Tibial nerve (tissue), 4 donors: ENCODE measurements around the gene ODR4. TPM values are rescaled to one million over a fixed set of nuclear protein-coding genes. Genes with fewer than 3 reads are reported as not detected.
"Not testable (repeated sequence)": the region's sequence is repeated elsewhere in the genome, so short reads cannot be mapped to it uniquely, and the experiment has no call there.

Source experiments
- DNase-seq, 2 donors: peaks; one replicate each; pipeline ENCODE4 v3.0.0-alpha.2; 2019; ENCODE audit warnings: low spot score in 2 of 2
- H3K27ac ChIP-seq, 4 donors: fragments of 200-600 bp; sonication (generic) in 3 of 4; one replicate each; pipeline ENCODE4 v1.5.1; 2017 to 2019; ENCODE audit warnings: mild to moderate bottlenecking in 1 of 4
- H3K27me3 ChIP-seq, 2 donors: fragments of 200-600 bp; sonication (generic) in 1 of 2; one replicate each; pipeline versions ENCODE4 v1.5.1 to v1.6.0; 2017 to 2019
- H3K36me3 ChIP-seq, 3 donors: fragments of 200-600 bp; sonication (generic); one replicate each; pipeline ENCODE4 v1.5.1; 2018 to 2019
- H3K4me1 ChIP-seq, 4 donors: fragments of 200-600 bp; sonication (generic) in 3 of 4; one replicate each; pipeline ENCODE4 v1.5.1; 2017 to 2019
- H3K4me3 ChIP-seq, 4 donors: fragments of 200-600 bp; sonication (generic) in 3 of 4; one replicate each; pipeline ENCODE4 v1.5.1; 2017 to 2019; ENCODE audit warnings: mild to moderate bottlenecking in 1 of 4, moderate library complexity in 1 of 4
- H3K9me3 ChIP-seq, 4 donors: fragments of 200-600 bp; sonication (generic) in 3 of 4; one replicate each; pipeline ENCODE4 v1.5.1; 2017 to 2019
- CTCF ChIP-seq, 5 experiments: fragments of 200-600 bp in 3 of 5; fragments of 450-650 bp in 2 of 5; sonication (generic) in 3 of 5; IDR thresholded peaks; one replicate each; pipeline ENCODE4 v1.5.1; 2016 to 2019; ENCODE audit warnings: antibody characterized with exemption in 5 of 5, mild to moderate bottlenecking in 3 of 5, moderate library complexity in 2 of 5
- EP300 ChIP-seq, 2 donors: sonication (generic); formaldehyde crosslinking; IDR thresholded peaks; one replicate each; pipeline ENCODE4 v1.6.1; 2017; ENCODE audit warnings: antibody characterized with exemption in 2 of 2, mild to moderate bottlenecking in 1 of 2
- POLR2A ChIP-seq, 2 donors: fragments of 450-650 bp; IDR thresholded peaks; one replicate each; pipeline ENCODE4 v1.6.1; 2017; ENCODE audit warnings: antibody characterized with exemption in 2 of 2, mild to moderate bottlenecking in 2 of 2, moderate library complexity in 2 of 2
- WGBS, 2 donors: methylation state at CpG; one replicate each; pipeline ENCODE4 v1.1.5; 2018; 5-methylcytosine and 5-hydroxymethylcytosine counted together
- total RNA-seq, 4 donors: library from RNA; depleted of rRNA; stranded (reverse); fragments of >200 nt; gene quantifications; one replicate each; pipeline ENCODE4 v1.1.0, GENCODE V29; 2016

ODR4 gene
- total RNA-seq, 4 donors from 2014 or later = 16.2 to 33.7 (median 17.3) TPM

- no peaks in the 10 kb centered on the region for H3K36me3 ChIP-seq
- WGBS, 2 donors = 44 to 50% methylated on average over 1 of the region's 1 CpG
- DNase-seq = no peak
- H3K27me3 ChIP-seq = no peaks in the 10 kb centered on the region
- H3K9me3 ChIP-seq = no peaks in the 10 kb centered on the region
- no peak overlapping the region for H3K4me3 ChIP-seq
- H3K4me1 ChIP-seq = no peaks in the 10 kb centered on the region
- H3K27ac ChIP-seq = no peak overlapping the region
- TF ChIP-seq CTCF (IDR thresholded peaks at IDR 0.05) (no peak), EP300 (IDR thresholded peaks at IDR 0.05) (no peak), POLR2A (IDR thresholded peaks at IDR 0.05) (no peak)
Observed at GRCh38 chr1:186442651-186443375, 67.2 kb downstream of the ODR4 start.

GRCh38 chr1:186443638-186444037 lies 68.0 kb downstream of the ODR4 start:
- Histone ChIP-seq H3K27ac (no peak overlapping the region), H3K4me1 (no peaks in the 10 kb centered on the region), H3K4me3 (no peak overlapping the region), H3K36me3 (no peaks in the 10 kb centered on the region), H3K9me3 (no peaks in the 10 kb centered on the region), H3K27me3 (no peaks in the 10 kb centered on the region)
- 97% methylated on average over 2 of the region's 2 CpGs for WGBS, 2 donors
- no peak for DNase-seq
- no peak for TF ChIP-seq CTCF (IDR thresholded peaks at IDR 0.05)
- no peak for TF ChIP-seq POLR2A (IDR thresholded peaks at IDR 0.05)
- TF ChIP-seq EP300 (IDR thresholded peaks at IDR 0.05) = no peak

- H3K9me3 ChIP-seq = no peaks in the 10 kb centered on the region
Observed at GRCh38 chr1:186446152-186446551, 70.5 kb downstream of the ODR4 start.

DNA sequence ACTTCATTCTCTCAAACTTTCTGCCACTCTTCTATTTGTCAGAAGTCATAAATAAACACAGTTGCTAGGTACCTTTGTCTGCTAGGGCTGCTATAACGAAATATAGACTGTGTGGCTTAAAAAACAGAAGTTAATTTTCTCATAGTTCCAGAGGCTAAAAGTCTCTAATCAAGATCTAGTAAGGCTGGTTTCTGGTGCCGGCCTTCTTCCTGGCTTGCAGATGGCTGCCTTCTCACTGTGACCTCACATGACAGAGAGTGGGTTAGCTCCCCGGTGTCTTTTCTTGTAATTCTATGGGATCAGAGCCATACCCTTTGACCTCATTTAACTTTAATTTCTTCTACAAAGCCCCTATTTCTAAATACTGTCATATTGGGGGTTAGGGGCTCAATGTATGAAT lies 79.3 kb downstream of the ODR4 start:
- WGBS, 2 donors = 53 to 61% methylated on average over 3 of the region's 3 CpGs
- H3K9me3 ChIP-seq = no peaks in the 10 kb centered on the region
- no peaks in the 10 kb centered on the region for H3K27me3 ChIP-seq
- no peak for TF ChIP-seq POLR2A (IDR thresholded peaks at IDR 0.05)
- TF ChIP-seq CTCF (IDR thresholded peaks at IDR 0.05) = no peak
- no peak for TF ChIP-seq EP300 (IDR thresholded peaks at IDR 0.05)
- no peaks in the 10 kb centered on the region for H3K4me1 ChIP-seq
- H3K27ac ChIP-seq = no peak overlapping the region
- no peak overlapping the region for H3K4me3 ChIP-seq
- peaks cover 0 to 11% (median 0%) of the 10 kb centered on the region in 3 donors for H3K36me3 ChIP-seq
- DNase-seq = no peak

More at GRCh38 chr1:186446152-186446551, 70.5 kb downstream of the ODR4 start:
- no peak overlapping the region for H3K4me3 ChIP-seq
- WGBS, 2 donors = 92 to 94% methylated on average over 4 of the region's 4 CpGs
- DNase-seq = no peak
- no peaks in the 10 kb centered on the region for H3K4me1 ChIP-seq
- H3K36me3 ChIP-seq = no peaks in the 10 kb centered on the region
- TF ChIP-seq EP300 (IDR thresholded peaks at IDR 0.05) = no peak
- TF ChIP-seq CTCF (IDR thresholded peaks at IDR 0.05) = no peak
- no peak for TF ChIP-seq POLR2A (IDR thresholded peaks at IDR 0.05)
- H3K27ac ChIP-seq = no peak overlapping the region
- H3K27me3 ChIP-seq = no peaks in the 10 kb centered on the region

- no peak for DNase-seq
- WGBS, 2 donors = 71 to 73% methylated on average over 3 of the region's 3 CpGs
- Histone ChIP-seq H3K27me3 (no peaks in the 10 kb centered on the region), H3K27ac (no peak overlapping the region), H3K4me3 (no peak overlapping the region), H3K9me3 (no peaks in the 10 kb centered on the region), H3K4me1 (no peaks in the 10 kb centered on the region), H3K36me3 (peaks cover 0 to 8% (median 0%) of the 10 kb centered on the region in 3 donors)
- no peak for TF ChIP-seq POLR2A (IDR thresholded peaks at IDR 0.05)
- TF ChIP-seq CTCF (IDR thresholded peaks at IDR 0.05) = no peak
- TF ChIP-seq EP300 (IDR thresholded peaks at IDR 0.05) = no peak
Observed at GRCh38 chr1:186456729-186457255, 81.2 kb downstream of the ODR4 start.

- 94 to 95% methylated on average over 14 of the region's 14 CpGs for WGBS, 2 donors
- not testable (repeated sequence) for H3K27me3 ChIP-seq
Observed at GRCh38 chr1:186459161-186459560, 83.5 kb downstream of the ODR4 start.

More at GRCh38 chr1:186459161-186459560, 83.5 kb downstream of the ODR4 start:
- not testable (repeated sequence) for DNase-seq, H3K9me3 ChIP-seq, H3K36me3 ChIP-seq, H3K4me1 ChIP-seq, H3K4me3 ChIP-seq, H3K27ac ChIP-seq
